Measurements from ENCODE around the gene KARS1. TPM values are rescaled to one million over a fixed set of nuclear protein-coding genes. Genes with fewer than 3 reads are reported as not detected.

The KARS1 gene
- 134 and 149 TPM in 2 replicates for total RNA-seq

DNA sequence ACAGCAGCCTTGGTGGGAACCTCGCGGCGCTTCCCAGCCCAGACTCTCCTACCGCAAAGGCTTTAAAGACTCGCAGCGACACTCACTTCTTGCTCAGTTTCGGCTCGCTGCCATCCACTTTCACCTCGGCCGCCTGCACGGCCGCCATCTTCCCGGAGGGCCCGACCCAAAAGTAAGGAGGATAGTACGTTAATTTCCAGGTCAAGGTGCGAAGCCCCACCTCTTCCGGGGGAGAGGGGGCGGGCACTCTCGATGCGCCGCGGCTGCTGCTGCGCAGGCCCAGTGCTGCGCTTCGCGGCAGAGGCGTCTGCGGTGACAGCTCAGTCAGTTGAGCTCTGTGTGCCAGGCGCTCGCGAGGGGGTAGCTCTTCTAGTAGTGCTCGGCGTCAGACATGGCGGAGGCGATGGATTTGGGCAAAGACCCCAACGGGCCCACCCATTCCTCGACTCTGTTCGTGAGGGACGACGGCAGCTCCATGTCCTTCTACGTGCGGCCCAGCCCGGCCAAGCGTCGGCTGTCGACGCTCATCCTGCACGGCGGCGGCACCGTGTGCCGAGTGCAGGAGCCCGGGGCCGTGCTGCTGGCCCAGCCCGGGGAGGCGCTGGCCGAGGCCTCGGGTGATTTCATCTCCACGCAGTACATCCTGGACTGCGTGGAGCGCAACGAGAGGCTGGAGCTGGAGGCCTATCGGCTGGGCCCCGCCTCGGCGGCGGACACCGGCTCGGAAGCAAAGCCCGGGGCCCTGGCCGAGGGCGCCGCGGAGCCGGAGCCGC is at the start of gene KARS1, which contains the start of gene TERF2IP:
TSS of gene KARS1 (minus strand) at position 174 of the 773 bp plus-strand sequence. CDS start at position 148, 26 bp downstream.
TSS of gene TERF2IP (plus strand) at position 282 of the 773 bp plus-strand sequence. CDS start at position 392, 110 bp downstream.

GRCh38 chr16:75676909-75677308 is 29.4 kb upstream of the KARS1 start, which contains the start of gene CPHXL2:
CPHXL2 (minus strand) TSS chr16:75677009; CDS start chr16:75676999, 10 bp downstream.

GRCh38 chr16:75622761-75623605 is 24.5 kb downstream of the KARS1 start, which contains the start of gene ADAT1:
ADAT1 (minus strand) TSS chr16:75623281; CDS start chr16:75620799, 2,482 bp downstream.

Other genes with a start within 250 kb of the KARS1 start
- 54.0 and 85.4 TPM in 2 replicates for gene CFDP1, start 214.2 kb downstream of the KARS1 start, total RNA-seq
- gene TMEM170A, start 183.0 kb downstream of the KARS1 start, total RNA-seq: 35.5 and 44.8 TPM in 2 replicates
- gene CHST6, start 152.2 kb downstream of the KARS1 start, total RNA-seq: 1.0 and 2.8 TPM in 2 replicates
- not detected in 2 replicates for gene CHST5, start 111.6 kb downstream of the KARS1 start, total RNA-seq
- gene TMEM231, start 91.4 kb downstream of the KARS1 start, total RNA-seq: 9.9 and 11.2 TPM in 2 replicates
- gene GABARAPL2, start 81.3 kb downstream of the KARS1 start, total RNA-seq: 26.0 and 37.9 TPM in 2 replicates
- 74.2 and 88.3 TPM in 2 replicates for gene ADAT1, start 24.4 kb downstream of the KARS1 start, total RNA-seq
- gene TERF2IP, start 108 bp upstream of the KARS1 start, total RNA-seq: 33.5 and 38.3 TPM in 2 replicates
- not detected in 2 replicates for gene CPHXL2, start 29.3 kb upstream of the KARS1 start, total RNA-seq
- not detected in 2 replicates for gene DUXB, start 53.8 kb upstream of the KARS1 start, total RNA-seq
- not detected in 2 replicates for gene CPHXL, start 78.8 kb upstream of the KARS1 start, total RNA-seq